DMS114 treated with DMSO at 0.1 percent for 48 hours (cell line): Measurements from ENCODE around the gene STXBP4.

Source experiments
- DNase-seq: peaks from one replicate; lab custom pipeline; 2025; ENCODE audit not compliant: unreplicated experiment; lab: John Stamatoyannopoulos, UW

STXBP4 gene

DNA sequence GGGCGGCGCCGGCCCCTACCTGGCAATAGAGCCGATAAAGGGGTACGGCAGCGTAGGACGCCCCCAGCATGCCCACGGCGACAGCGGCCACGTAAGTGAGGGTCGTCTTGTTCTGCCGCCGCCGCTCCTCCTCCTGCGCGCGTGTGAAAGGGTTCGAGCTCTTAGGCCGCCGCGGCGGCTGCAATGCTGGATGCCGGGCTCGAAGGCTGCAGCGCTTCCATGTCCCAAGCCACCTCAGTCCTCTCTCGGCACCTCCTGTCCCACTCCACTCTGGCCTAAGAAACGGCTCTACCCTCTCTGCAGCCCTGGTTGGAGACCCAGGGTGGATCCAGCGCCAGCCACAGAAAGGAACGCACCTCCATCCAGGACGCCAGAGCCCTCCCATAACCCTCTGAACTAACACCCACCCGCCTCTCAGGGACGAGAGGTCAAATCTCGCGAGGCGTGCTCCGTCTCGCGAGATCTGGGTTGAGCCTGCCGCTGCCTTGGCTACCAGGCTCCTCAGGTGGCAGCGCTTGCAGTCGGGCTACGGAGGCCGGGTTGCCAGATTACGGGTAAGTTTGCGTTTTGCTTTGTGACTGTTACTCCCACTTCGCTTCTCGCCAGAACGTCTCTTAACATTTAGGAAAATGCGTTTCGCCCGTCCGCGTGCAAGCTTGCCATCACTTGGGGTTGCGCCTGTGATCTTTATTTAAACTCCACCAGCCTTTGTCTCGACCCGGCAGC is at the start of gene STXBP4, which contains the start of gene COX11:
STXBP4 (plus strand) TSS at position 504 of the 726 bp plus-strand sequence. CDS start 17,455 bp downstream, outside the sequence.
COX11 (minus strand) TSS at position 393 of the 726 bp plus-strand sequence; CDS start at position 385, 8 bp downstream.
- DNase-seq: peak; percentile 97

GRCh38 chr17:54919425-54919824 is 49.1 kb upstream of the STXBP4 start:
- DNase-seq: no peak

- no peak for DNase-seq
Measured at GRCh38 chr17:54920819-54921218, 47.7 kb upstream of the STXBP4 start.

DNA sequence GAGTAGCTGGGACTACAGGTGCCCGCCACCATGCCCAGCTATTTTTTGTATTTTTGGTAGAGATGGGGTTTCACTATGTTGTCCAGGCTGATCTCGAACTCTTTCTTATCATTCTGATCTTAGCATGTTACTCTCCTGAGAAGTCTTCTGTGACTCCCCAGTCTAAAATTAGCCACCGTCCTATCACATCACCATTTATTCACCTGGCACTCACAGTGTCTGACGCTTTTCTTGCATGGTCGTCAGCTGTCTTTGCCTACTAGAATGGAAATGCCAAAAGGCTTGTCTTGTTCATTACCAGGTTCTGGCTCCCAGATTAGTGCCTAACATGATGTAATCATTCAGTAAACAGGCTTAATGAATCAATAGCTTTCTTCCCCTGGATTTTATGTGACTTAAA is 44.2 kb upstream of the STXBP4 start:
- no peak for DNase-seq

- no peak for DNase-seq
Measured at GRCh38 chr17:54927525-54927924, 41.0 kb upstream of the STXBP4 start.

GRCh38 chr17:54932711-54933110 is 35.9 kb upstream of the STXBP4 start:
- no peak for DNase-seq

DNA sequence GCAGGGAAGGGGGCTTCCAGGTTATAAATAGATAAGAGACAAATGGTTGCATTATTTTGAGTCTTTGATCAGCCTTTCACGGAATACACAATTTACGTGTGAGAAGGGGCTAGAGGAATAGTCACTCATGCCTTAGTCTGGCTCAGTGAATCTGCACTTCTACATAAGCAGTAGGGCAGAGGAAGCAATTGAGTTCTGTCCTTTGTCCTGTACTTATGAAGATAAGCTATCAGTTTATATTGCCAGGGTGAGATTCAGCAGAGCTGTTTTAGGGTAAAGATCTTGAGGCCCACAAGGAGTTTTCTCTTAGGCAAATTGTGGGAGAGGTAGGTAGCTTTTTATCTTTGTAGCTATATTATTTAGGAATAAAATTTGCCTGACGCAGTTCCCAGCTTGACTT is 34.6 kb upstream of the STXBP4 start:
- DNase-seq: no peak

DNA sequence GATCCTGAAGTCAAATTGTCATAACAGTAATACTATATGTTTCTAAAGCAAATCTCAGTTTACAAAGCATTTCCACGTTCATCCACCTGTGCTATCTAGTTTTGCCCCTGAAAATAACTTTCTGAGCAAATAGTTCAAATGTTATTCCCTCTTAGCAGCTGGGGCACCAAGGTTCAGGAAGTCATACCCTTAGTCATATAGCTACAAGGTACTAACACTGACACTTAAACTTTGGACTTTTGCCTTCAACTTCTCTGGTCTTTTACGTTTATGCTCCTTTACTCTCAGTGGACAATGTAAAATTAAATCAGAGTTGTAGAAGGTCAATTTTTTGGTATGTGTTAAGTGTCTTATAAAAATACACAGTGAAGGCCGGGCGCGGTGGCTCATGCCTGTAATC is 33.1 kb upstream of the STXBP4 start:
- no peak for DNase-seq

- DNase-seq: no peak
Measured at GRCh38 chr17:54937018-54937417, 31.5 kb upstream of the STXBP4 start.

- DNase-seq: no peak
Measured at GRCh38 chr17:54937426-54937825, 31.1 kb upstream of the STXBP4 start.

- DNase-seq: no peak
Measured at GRCh38 chr17:54941285-54941684, 27.3 kb upstream of the STXBP4 start.

DNA sequence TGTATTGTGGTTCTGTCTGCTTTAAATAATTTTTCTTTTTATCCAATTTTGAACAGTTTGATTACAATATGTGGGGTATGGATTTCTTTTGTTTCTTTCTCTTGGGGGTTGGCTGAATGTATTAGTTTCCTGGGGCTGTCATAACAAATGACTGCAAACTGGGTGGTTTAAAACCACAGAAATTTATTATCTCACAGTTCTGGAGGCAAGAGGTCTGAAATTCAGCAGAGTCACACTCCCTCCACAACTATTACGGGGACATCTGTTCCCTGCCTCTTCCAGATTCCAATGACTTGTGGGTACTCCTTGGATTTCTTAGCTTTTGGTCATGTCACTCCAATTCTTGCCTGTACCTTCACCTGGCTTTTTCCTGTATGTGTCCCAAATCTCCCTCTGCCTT is 23.8 kb upstream of the STXBP4 start:
- no peak for DNase-seq

DNA sequence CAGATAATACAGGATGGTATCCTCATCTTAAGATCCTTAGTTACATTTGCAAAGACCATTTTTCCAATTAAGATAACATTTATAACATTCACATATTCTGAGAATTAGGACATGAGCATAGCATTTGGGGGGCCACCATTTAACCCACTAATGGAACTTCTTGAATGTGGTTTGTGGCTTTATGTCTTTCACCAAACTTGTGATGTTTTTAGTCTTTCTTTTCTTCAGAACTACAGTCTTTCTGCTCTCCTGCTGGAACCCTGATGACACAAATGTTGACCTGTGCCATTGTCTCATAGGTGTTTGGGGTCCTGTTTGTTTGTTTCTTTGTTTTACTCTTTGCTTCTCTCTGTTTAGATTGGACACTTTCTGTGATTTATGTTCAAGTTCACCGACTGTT is 23.3 kb upstream of the STXBP4 start:
- DNase-seq: no peak

- DNase-seq: no peak
Measured at GRCh38 chr17:54945671-54946070, 22.9 kb upstream of the STXBP4 start.

DNA sequence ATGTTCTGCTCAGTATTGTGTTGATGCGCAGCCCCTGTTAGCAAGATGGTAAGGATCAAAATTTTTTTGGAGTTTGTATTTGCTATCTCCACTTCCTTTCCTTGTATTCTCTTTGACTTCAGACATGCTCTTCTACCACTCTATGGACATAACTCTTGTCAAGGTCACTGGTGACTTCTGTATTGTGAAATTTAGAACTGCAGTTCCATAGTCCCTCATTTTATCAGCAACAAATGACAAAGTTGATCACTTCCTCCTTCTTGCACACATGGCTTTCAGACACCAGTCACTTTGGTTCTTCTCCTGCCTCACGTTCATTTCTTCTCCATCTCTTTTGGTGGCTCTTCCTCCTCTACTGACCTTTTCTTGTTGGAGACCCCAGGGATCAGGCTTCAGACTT is 21.2 kb upstream of the STXBP4 start:
- no peak for DNase-seq

DNA sequence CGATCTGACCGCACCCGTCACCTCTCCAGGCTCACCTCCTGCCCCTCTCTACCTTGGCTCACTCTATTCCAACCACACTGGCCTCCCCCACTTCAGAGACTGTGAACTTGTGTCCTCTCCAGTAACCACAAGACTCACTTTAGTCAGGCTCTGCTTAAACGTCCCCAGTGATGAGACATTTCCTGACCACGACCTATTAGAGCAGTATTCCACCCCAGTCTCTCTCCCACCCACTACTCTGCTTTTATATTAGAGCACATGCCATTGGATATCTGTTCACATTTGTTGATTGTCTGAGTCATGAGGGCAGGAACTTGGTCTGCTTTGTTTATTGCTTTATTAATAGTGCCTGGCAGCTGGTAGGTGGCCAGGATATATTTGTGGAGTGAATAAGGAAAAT is 20.2 kb upstream of the STXBP4 start:
- DNase-seq: no peak

DNA sequence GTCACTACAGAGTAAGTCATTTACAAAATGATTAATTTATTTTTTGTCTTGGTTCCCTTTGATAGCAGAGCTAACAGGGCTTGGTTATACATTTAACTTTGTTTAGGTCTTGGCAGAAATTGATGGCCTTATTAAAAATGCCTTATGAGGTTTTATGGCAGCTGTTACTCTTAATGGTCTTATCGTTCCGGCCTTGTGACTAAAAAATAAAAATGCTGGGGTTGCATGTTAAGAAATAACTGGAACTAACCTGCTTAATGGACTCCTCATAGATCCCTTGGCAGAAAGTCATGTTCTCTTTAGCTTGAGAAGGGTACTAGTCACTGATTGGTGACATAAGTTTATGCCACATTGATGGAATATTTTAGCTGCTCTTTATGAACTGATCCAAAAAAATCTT is 18.4 kb upstream of the STXBP4 start:
- no peak for DNase-seq

DNA sequence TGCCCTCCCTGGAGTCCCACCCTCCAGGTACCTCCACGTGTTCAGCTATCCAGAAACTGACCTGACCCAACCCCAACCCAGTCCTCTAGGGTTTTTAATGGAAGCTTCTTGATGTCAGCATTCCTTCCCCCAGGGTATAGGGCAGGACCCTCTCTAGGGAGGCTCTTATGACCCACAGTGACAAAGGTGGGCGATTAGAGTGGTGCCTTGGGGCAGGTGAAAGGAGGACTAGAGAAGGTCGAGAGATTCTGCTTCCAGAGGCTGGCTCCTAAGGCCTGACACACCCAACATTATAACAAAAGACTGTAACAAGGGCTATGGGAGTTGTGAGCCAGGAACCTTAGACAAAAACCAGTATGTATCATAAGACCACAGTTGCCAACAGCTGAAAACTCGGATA is 17.3 kb upstream of the STXBP4 start:
- DNase-seq: no peak

- no peak for DNase-seq
Measured at GRCh38 chr17:54956791-54957190, 11.8 kb upstream of the STXBP4 start.

DNA sequence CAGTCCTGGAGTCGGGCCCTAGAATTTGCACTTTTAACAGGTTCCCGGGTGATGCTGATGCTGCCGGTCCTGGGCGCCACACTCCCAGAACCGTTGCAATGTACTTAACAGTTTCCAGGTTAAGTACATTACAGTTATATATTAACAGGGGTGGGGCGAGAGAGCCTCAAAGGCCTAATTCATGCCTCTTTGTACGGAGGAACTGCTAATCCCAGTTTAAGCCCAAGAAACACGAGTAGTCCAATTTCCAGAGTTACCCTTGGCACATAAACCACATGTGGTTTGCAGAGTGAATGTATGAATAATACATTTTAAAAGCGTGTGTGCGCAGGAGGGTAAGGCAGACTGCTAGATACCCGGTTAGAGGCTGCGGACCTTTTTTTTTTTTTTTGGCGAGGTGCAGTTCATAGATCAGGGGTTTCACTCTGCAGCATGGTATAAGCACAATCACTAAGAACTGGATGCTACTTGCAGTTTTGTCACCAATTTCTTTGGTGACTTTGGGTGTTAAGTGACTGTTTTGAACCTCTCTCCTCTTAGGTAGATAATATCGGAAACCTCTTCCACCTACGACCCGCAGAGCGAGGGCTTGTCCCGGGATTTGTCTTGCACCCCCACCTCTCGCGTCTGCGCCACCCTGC is 824 bp upstream of the STXBP4 start:
- peak; percentile 44 for DNase-seq

GRCh38 chr17:54968988-54969332 is 395 bp downstream of the STXBP4 start:
- DNase-seq: peak; percentile 28

DNA sequence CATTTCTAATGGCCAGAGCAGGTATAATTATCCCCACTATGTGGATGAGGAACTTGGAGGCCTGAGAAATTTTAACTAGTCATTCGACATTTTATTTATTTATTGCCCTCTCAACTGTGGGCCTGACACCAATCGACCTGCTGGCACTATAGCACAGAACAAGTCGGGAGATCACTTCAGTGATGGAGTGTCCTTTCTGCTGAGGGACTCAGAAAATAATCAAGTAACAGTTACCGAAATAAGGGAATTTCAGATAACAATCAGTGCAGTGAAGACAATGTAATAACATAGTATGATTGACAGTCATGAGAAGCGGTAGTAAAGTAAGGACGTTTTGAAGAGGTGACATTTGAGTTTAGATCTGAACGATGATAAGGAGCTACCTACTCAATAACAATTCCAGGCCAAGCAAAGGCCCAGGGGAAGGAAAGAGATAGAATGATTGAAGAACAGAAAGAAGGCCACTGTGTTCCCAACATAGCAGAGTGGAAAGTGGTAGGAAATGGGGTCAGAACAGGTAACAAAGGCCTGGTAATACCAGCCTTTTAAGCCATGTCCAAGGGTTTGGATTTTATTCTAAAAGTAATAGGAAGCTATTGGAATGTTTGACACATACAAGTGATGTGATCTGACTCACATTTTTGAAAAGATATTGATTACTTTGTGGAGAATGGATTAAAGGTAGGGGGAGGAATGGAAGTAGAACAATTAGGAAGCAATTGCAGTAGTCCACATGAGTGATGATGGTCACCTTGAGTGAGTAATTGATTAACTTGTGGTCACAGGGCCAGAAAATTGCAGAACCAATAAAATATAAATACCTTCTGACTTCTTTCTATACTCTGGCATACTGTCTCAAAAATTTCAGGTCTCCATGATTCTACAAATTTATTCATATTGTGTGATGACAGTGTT is 1.4 kb downstream of the STXBP4 start:
- no peak for DNase-seq
